ENCODE results near the gene CLSTN2. TPM values are rescaled to one million over a fixed set of nuclear protein-coding genes. Genes with fewer than 3 reads are reported as not detected.

The CLSTN2 gene
- total and polyA plus RNA-seq, 2 of the 8 experiments (the other 6 are each of a cell fraction or from before 2014, with no cell fraction given) = 0.39 to 0.52 TPM

DNA sequence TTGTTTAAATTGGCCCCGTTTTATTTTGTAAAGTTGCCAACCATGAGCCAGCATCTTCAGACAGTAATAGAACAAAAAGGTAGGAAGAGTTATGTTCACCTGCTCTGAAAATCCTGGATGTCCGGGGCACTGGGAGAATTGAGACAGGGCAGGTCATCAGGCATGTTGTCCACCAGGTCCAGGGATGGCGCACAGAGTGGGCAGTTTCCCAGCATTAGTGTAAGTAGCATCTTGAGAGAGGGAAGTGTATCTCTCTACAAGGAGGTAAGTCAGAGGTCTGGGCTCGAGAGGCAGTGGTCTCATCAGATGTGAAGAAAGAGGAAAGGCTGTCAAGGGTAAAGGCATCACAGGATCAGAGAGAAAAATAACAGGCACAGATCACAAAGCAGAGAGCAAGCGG, 339.4 kb downstream of the CLSTN2 start:
- Histone ChIP-seq H3K4me3 (ENCODE audit: extremely low read depth in 1 of 4, insufficient read depth in 2 of 4, low read depth in 3 of 4, low read length in 4 of 4) (no peak overlapping the region), H3K23me2 (ENCODE audit: low read depth, low read length) (no peaks in the 10 kb centered on the region), H2AFZ (ENCODE audit: low read length) (no peak overlapping the region), H2BK15ac (ENCODE audit: low read length) (no peak overlapping the region), H2BK5ac (ENCODE audit: low read depth, low read length) (no peak overlapping the region), H4K8ac (ENCODE audit: extremely low read depth, insufficient read depth, low read length) (no peak overlapping the region), H4K20me1 (replicated peaks in 1 of 2; ENCODE audit: control insufficient read depth in 1 of 2, insufficient read depth in 2 of 2, low read length in 2 of 2) (no peaks in the 10 kb centered on the region), H3K27ac (ENCODE audit: low read depth, low read length) (no peak overlapping the region), H2BK20ac (ENCODE audit: low read length) (no peak overlapping the region), H3K79me2 (ENCODE audit: control insufficient read depth in 1 of 2, insufficient read depth in 2 of 2, low read length in 2 of 2) (no peaks in the 10 kb centered on the region), H3K23ac (ENCODE audit: insufficient read length) (no peak overlapping the region), H3K14ac (ENCODE audit: insufficient read length) (no peak overlapping the region), H4K91ac (replicated peaks; ENCODE audit: insufficient read length, low read length) (no peak overlapping the region), H3K4me1 (replicated peaks in 1 of 4; ENCODE audit: control insufficient read depth in 3 of 4, insufficient read depth in 4 of 4, low read length in 3 of 4) (no peaks in the 10 kb centered on the region; a peak in 1 of 7 replicates), H2BK12ac (ENCODE audit: low read depth, low read length) (no peak overlapping the region), H3K9me3 (ENCODE audit: insufficient read depth in 2 of 2, low read depth in 1 of 2, low read length in 1 of 2) (no peaks in the 10 kb centered on the region), H3K4me2 (ENCODE audit: insufficient read depth in 1 of 2, low read depth in 2 of 2, low read length in 2 of 2) (no peak overlapping the region), H3K4ac (replicated peaks; ENCODE audit: insufficient read length, low read depth, low read length) (no peak overlapping the region), H3K27me3 (replicated peaks in 1 of 4; ENCODE audit: control insufficient read depth in 3 of 4, extremely low read depth in 1 of 4, insufficient read depth in 3 of 4, low read length in 3 of 4) (no peaks in the 10 kb centered on the region), H2AK5ac (ENCODE audit: low read depth, low read length) (no peak overlapping the region), H3K79me1 (ENCODE audit: low read depth, low read length) (no peaks in the 10 kb centered on the region), H3K9ac (replicated peaks in 1 of 4; ENCODE audit: extremely low read depth in 1 of 4, low read depth in 3 of 4, low read length in 3 of 4) (no peak overlapping the region), H3K36me3 (ENCODE audit: control insufficient read depth in 2 of 4, insufficient read depth in 4 of 4, low read length in 3 of 4) (no peaks in the 10 kb centered on the region), H3K56ac (replicated peaks; ENCODE audit: insufficient read length, low read depth, low read length) (no peak overlapping the region), H2BK120ac (replicated peaks; ENCODE audit: low read depth, low read length) (no peak overlapping the region), H3K18ac (ENCODE audit: extremely low read depth, low read length) (no peak overlapping the region), H4K5ac (ENCODE audit: insufficient read length, low read depth, low read length) (no peak overlapping the region)
- POLR2A ChIA-PET (ENCODE audit: partially characterized antibody) = no interaction called here
- DNase-seq (ENCODE audit: low read depth in 1 of 2, low spot score in 2 of 2) (no peak), FAIRE-seq (no peak)
- CTCF ChIA-PET (ENCODE audit: partially characterized antibody) = interaction anchor here (0.6 to 3.0 kb wide), 8 partner anchors 14 to 564 kb away, joined by 3 to 15 read pairs (median 4); no protein-coding TSS in a partner anchor
- 81% methylated on average over 5 of the region's 5 CpGs; no CpG with 5 or more reads in 1 of the 2 experiments for WGBS, 2 experiments (ENCODE audit: extremely low coverage in 1 of 2, insufficient coverage in 1 of 2, insufficient read length in 1 of 2, insufficient replicate concordance in 2 of 2, low coverage in 1 of 2, low lambda C conversion rate in 2 of 2, missing lambda C conversion rate in 1 of 2)
- TF ChIP-seq CEBPB (IDR thresholded peaks at IDR 0.05; ENCODE audit: low read depth, low read length) = no peak

Data from H1 (cell line).